ENCODE measurements around the gene FADS1. TPM values are rescaled to one million over a fixed set of nuclear protein-coding genes. Genes with fewer than 3 reads are reported as not detected.

Gene FADS1
- polyA plus RNA-seq, 10 donors, result 17.4 to 32.3 (median 23.3) TPM

Other genes starting within 250 kb of the FADS1 start
- gene SYT7, start 235.9 kb downstream of the FADS1 start, polyA plus RNA-seq (ENCODE audit: insufficient read length in 10 of 10), result 1 to 10 TPM; 2.0 to 4.1 (median 2.6) TPM
- 1 to 10 TPM; 3.8 to 5.8 (median 4.9) TPM for gene DAGLA, start 136.6 kb downstream of the FADS1 start, polyA plus RNA-seq (ENCODE audit: insufficient read length in 10 of 10)
- 1 to 10 TPM in 7 of 10 donors, under 1 TPM in 3; 0.48 to 2.2 (median 1.1) TPM for gene MYRF, start 64.4 kb downstream of the FADS1 start, polyA plus RNA-seq (ENCODE audit: insufficient read length in 10 of 10)
- 100 to 1,000 TPM; 123 to 167 (median 137) TPM for gene TMEM258, start 24.4 kb downstream of the FADS1 start, polyA plus RNA-seq (ENCODE audit: insufficient read length in 10 of 10)
- gene FEN1, start 24.1 kb downstream of the FADS1 start, polyA plus RNA-seq (ENCODE audit: insufficient read length in 10 of 10), result 10 to 100 TPM; 13.5 to 25.8 (median 15.5) TPM
- 100 to 1,000 TPM in 3 of 10 donors, 10 to 100 TPM in 7; 75.7 to 121 (median 87.4) TPM for gene FADS2, start 11.3 kb upstream of the FADS1 start, polyA plus RNA-seq (ENCODE audit: insufficient read length in 10 of 10)
- 10 to 100 TPM; 27.6 to 51.1 (median 44.6) TPM for gene FADS3, start 74.5 kb upstream of the FADS1 start, polyA plus RNA-seq (ENCODE audit: insufficient read length in 10 of 10)
- 10 to 100 TPM; 18.3 to 36.1 (median 24.9) TPM for gene RAB3IL1, start 100.6 kb upstream of the FADS1 start, polyA plus RNA-seq (ENCODE audit: insufficient read length in 10 of 10)
- 1 to 10 TPM; 2.6 to 4.6 (median 3.3) TPM for gene BEST1, start 133.3 kb upstream of the FADS1 start, polyA plus RNA-seq (ENCODE audit: insufficient read length in 10 of 10)
- gene FTH1, start 150.6 kb upstream of the FADS1 start, polyA plus RNA-seq (ENCODE audit: insufficient read length in 10 of 10), result 1,000 to 10,000 TPM; 1,283 to 1,536 (median 1,379) TPM